ENCODE data around the gene MRPS12.

MRPS12 gene

GRCh38 chr19:38975214-38975860, 44.6 kb downstream of the MRPS12 start, which contains the start of gene FBXO17:
FBXO17 (minus strand) TSS chr19:38975742; CDS start chr19:38950319, 25,423 bp downstream.
- no peak for TF ChIP-seq CTCF (conservative IDR thresholded peaks at IDR 0.05; ENCODE audit: low read depth, low read length)
- peak within 1 kb of the TSS; percentile 63 for H3K4me3 ChIP-seq (ENCODE audit: low read length)
- no peak for DNase-seq (ENCODE audit: low read depth)

DNA sequence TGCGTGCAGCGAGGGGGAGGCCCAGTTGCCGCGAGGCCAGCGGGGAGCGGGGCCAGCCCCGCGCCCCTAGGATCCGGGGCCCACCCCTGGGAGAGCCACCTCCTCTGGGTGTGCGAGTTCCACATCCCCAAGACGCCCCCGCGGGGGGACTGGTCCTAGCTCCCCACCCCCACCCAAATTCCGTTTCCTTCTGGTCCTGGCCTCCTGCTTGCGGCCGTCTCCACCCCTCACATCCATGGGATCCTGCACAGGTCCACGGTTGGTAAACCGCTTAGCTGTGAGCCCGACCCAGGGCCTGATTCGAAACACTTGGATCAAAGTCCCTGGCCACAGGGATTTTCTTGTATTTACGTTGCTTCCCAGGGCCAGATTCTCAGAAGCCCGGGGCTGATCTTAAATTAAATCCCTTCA, 45.1 kb downstream of the MRPS12 start:
- no peak for TF ChIP-seq CTCF (conservative IDR thresholded peaks at IDR 0.05; ENCODE audit: low read depth, low read length)
- H3K4me3 ChIP-seq (ENCODE audit: low read length) = peak overlapping the region; percentile 53
- no peak for DNase-seq (ENCODE audit: low read depth)

GRCh38 chr19:38977445-38978325, 46.9 kb downstream of the MRPS12 start:
- no peak for TF ChIP-seq CTCF (conservative IDR thresholded peaks at IDR 0.05; ENCODE audit: low read depth, low read length)
- no peak for DNase-seq (ENCODE audit: low read depth)
- no peak overlapping the region for H3K4me3 ChIP-seq (ENCODE audit: low read length)

DNA sequence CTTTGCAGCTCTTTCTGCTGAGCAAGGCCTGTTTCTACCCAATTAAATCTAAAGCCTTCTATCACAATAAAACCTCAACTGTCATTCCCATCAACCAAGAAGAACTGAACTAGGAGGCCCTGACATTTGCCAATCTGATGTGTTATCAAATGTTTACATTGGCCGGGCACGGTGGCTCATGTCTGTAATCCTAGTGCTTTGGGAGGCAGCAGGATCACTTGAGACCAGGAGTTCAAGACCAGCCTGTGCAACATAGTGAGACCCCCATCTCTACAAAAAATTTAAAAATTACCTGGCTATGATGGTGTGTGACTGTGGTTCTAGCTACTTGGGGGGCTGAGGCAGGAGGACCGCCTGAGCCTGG, 47.6 kb downstream of the MRPS12 start:
- H3K4me3 ChIP-seq (ENCODE audit: low read length) = no peak overlapping the region
- no peak for TF ChIP-seq CTCF (conservative IDR thresholded peaks at IDR 0.05; ENCODE audit: low read depth, low read length)
- DNase-seq (ENCODE audit: low read depth) = no peak

GRCh38 chr19:38979812-38980211, 49.1 kb downstream of the MRPS12 start:
- TF ChIP-seq CTCF (conservative IDR thresholded peaks at IDR 0.05; ENCODE audit: low read depth, low read length) = no peak
- H3K4me3 ChIP-seq (ENCODE audit: low read length) = no peak overlapping the region
- no peak for DNase-seq (ENCODE audit: low read depth)

DNA sequence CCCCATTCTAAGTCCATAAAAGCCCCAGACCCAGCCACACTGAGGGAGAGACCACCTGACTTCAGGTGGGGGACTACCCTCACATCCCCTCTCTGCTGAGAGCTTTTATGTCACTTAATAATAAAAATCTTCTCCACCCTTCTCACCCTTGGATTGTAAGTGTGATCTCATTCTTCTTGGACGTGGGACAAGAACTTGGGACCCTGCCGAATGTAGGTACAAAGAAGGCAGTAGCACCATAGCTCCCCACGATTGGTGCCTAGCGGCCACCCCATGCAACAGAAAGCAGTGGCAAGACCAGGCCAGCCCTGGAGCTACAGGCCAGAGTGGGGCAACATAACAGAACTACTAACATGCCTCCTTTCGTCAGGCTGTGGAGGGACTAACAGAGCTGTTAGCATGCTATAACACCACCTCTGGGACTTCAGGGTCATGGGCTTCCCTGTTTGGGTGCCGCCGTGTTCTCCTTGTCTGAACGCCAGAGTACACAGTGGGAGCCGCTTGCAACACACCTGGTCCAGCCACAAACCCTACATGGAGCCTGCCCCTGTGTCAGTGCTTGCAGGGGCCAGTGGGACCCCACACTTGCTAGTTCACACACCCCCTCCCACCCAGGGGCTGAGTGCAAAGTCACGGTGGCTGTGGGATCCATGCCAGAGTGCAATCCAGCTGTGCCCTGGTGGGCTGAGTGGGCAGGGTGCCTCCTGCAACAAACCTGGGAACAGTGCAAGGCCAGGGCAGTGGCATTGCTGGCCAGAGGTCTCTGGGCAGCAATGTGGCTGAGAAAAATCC, 50.0 kb downstream of the MRPS12 start:
- DNase-seq (ENCODE audit: low read depth) = no peak
- TF ChIP-seq CTCF (conservative IDR thresholded peaks at IDR 0.05; ENCODE audit: low read depth, low read length) = no peak
- H3K4me3 ChIP-seq (ENCODE audit: low read length) = no peak overlapping the region
